Kidney epithelial cell (primary cell): Measurements from ENCODE around the gene TEK. TPM values are rescaled to one million over a fixed set of nuclear protein-coding genes. Genes with fewer than 3 reads are reported as not detected.

Source experiments
- DNase-seq: peaks from one replicate; pipeline ENCODE4 v3.0.0-alpha.2; 2010; ENCODE audit warnings: low read depth
- H3K27me3 ChIP-seq: 2 replicates; pipeline ENCODE4 v1.6.0; 2011; ENCODE audit warnings: low read length; ENCODE audit not compliant: control insufficient read depth, insufficient read depth
- H3K36me3 ChIP-seq: 2 replicates; pipeline ENCODE4 v1.5.1; 2011; ENCODE audit warnings: low read length; ENCODE audit not compliant: control insufficient read depth, insufficient read depth
- H3K4me3 ChIP-seq: 2 replicates; pipeline ENCODE4 v1.5.1; 2011; ENCODE audit warnings: low read depth, mild to moderate bottlenecking, control low read depth, low read length
- CTCF ChIP-seq: IDR thresholded peaks from 2 replicates; pipeline ENCODE4 v1.5.1; 2011; ENCODE audit warnings: mild to moderate bottlenecking, moderate library complexity, low read length, control low read depth, inconsistent platforms; ENCODE audit not compliant: insufficient read depth, poor library complexity, severe bottlenecking
- total RNA-seq: library from RNA; depleted of rRNA; stranded (reverse); fragments of >200 nt; gene quantifications from 2 replicates; pipeline ENCODE4 v1.2.3, GENCODE V29; 2015

The TEK gene
- total RNA-seq: 0.07 and 0.33 TPM in 2 replicates

- no peaks in the 10 kb centered on the region for H3K27me3 ChIP-seq
- no peak for TF ChIP-seq CTCF
- no peaks in the 10 kb centered on the region for H3K36me3 ChIP-seq
- H3K4me3 ChIP-seq: no peak within 1 kb of the TSS
- DNase-seq: no peak
Observed at GRCh38 chr9:27108981-27109541, at the start of gene TEK. TEK (plus strand) TSS chr9:27109225; CDS start chr9:27109591, 366 bp downstream.

GRCh38 chr9:27059412-27059811, 49.6 kb upstream of the TEK start:
- no peak for TF ChIP-seq CTCF
- no peaks in the 10 kb centered on the region for H3K36me3 ChIP-seq
- no peak overlapping the region for H3K4me3 ChIP-seq
- no peaks in the 10 kb centered on the region for H3K27me3 ChIP-seq
- no peak for DNase-seq

GRCh38 chr9:27059907-27060306, 49.1 kb upstream of the TEK start:
- no peak overlapping the region for H3K4me3 ChIP-seq
- no peak for DNase-seq
- H3K27me3 ChIP-seq: no peaks in the 10 kb centered on the region
- TF ChIP-seq CTCF: no peak
- H3K36me3 ChIP-seq: no peaks in the 10 kb centered on the region

- TF ChIP-seq CTCF: no peak
- Histone ChIP-seq H3K27me3 (no peaks in the 10 kb centered on the region), H3K36me3 (no peaks in the 10 kb centered on the region), H3K4me3 (no peak overlapping the region)
- no peak for DNase-seq
Observed at GRCh38 chr9:27065288-27065687, 43.7 kb upstream of the TEK start.

- TF ChIP-seq CTCF: no peak
- Histone ChIP-seq H3K4me3 (no peak overlapping the region), H3K27me3 (no peaks in the 10 kb centered on the region), H3K36me3 (no peaks in the 10 kb centered on the region)
- no peak for DNase-seq
Observed at GRCh38 chr9:27073841-27074728, 34.9 kb upstream of the TEK start.
